Measurements from ENCODE around the gene C16orf87.
"Not testable (repeated sequence)": the region's sequence is repeated elsewhere in the genome, so short reads cannot be mapped to it uniquely, and the experiment has no call there.

C16orf87 gene

GRCh38 chr16:46812781-46813540, 18.0 kb downstream of the C16orf87 start:
- in situ Hi-C loops (cut with HindIII; ENCODE audit: low pct_ligation_motif_present, low pct_unique_long_range_greater_than_20kb, low sequenced_read_pairs) = no loop called here
- no peak for DNase-seq

- in situ Hi-C loops (cut with HindIII; ENCODE audit: low pct_ligation_motif_present, low pct_unique_long_range_greater_than_20kb, low sequenced_read_pairs) = no loop called here
Measured at GRCh38 chr16:46811682-46812081, 19.3 kb downstream of the C16orf87 start.

GRCh38 chr16:46808997-46809396, 22.0 kb downstream of the C16orf87 start:
- in situ Hi-C loops (cut with HindIII; ENCODE audit: low pct_ligation_motif_present, low pct_unique_long_range_greater_than_20kb, low sequenced_read_pairs) = no loop called here
- no peak for DNase-seq

More at GRCh38 chr16:46811682-46812081, 19.3 kb downstream of the C16orf87 start:
- DNase-seq = no peak

GRCh38 chr16:46807336-46807735, 23.6 kb downstream of the C16orf87 start:
- in situ Hi-C loops (cut with HindIII; ENCODE audit: low pct_ligation_motif_present, low pct_unique_long_range_greater_than_20kb, low sequenced_read_pairs) = no loop called here
- DNase-seq = no peak

GRCh38 chr16:46803373-46803772, 27.6 kb downstream of the C16orf87 start:
- in situ Hi-C loops (cut with HindIII; ENCODE audit: low pct_ligation_motif_present, low pct_unique_long_range_greater_than_20kb, low sequenced_read_pairs) = no loop called here
- no peak for DNase-seq

- DNase-seq = peak; percentile 69
- in situ Hi-C loops (cut with HindIII; ENCODE audit: low pct_ligation_motif_present, low pct_unique_long_range_greater_than_20kb, low sequenced_read_pairs) = no loop called here
Measured at GRCh38 chr16:46801428-46802049, 29.4 kb downstream of the C16orf87 start.

- in situ Hi-C loops (cut with HindIII; ENCODE audit: low pct_ligation_motif_present, low pct_unique_long_range_greater_than_20kb, low sequenced_read_pairs) = no loop called here
- no peak for DNase-seq
Measured at GRCh38 chr16:46800494-46800893, 30.5 kb downstream of the C16orf87 start.

- DNase-seq = no peak
- in situ Hi-C loops (cut with HindIII; ENCODE audit: low pct_ligation_motif_present, low pct_unique_long_range_greater_than_20kb, low sequenced_read_pairs) = no loop called here
Measured at GRCh38 chr16:46797501-46797900, 33.5 kb downstream of the C16orf87 start.

GRCh38 chr16:46796764-46797269, 34.2 kb downstream of the C16orf87 start:
- in situ Hi-C loops (cut with HindIII; ENCODE audit: low pct_ligation_motif_present, low pct_unique_long_range_greater_than_20kb, low sequenced_read_pairs) = no loop called here
- DNase-seq = no peak

- DNase-seq = no peak
- in situ Hi-C loops (cut with HindIII; ENCODE audit: low pct_ligation_motif_present, low pct_unique_long_range_greater_than_20kb, low sequenced_read_pairs) = no loop called here
Measured at GRCh38 chr16:46793841-46794240, 37.1 kb downstream of the C16orf87 start.

GRCh38 chr16:46790599-46791270, 40.2 kb downstream of the C16orf87 start:
- peak; percentile 5 for DNase-seq
- in situ Hi-C loops (cut with HindIII; ENCODE audit: low pct_ligation_motif_present, low pct_unique_long_range_greater_than_20kb, low sequenced_read_pairs) = no loop called here

- DNase-seq = peak; percentile 71
- in situ Hi-C loops (cut with HindIII; ENCODE audit: low pct_ligation_motif_present, low pct_unique_long_range_greater_than_20kb, low sequenced_read_pairs) = no loop called here
Measured at GRCh38 chr16:46789499-46790414, 41.2 kb downstream of the C16orf87 start.

- in situ Hi-C loops (cut with HindIII; ENCODE audit: low pct_ligation_motif_present, low pct_unique_long_range_greater_than_20kb, low sequenced_read_pairs) = no loop called here
- DNase-seq = no peak
Measured at GRCh38 chr16:46788891-46789474, 42.0 kb downstream of the C16orf87 start.

- in situ Hi-C loops (cut with HindIII; ENCODE audit: low pct_ligation_motif_present, low pct_unique_long_range_greater_than_20kb, low sequenced_read_pairs) = no loop called here
- no peak for DNase-seq
Measured at GRCh38 chr16:46787909-46788308, 43.1 kb downstream of the C16orf87 start.

- no peak for DNase-seq
- in situ Hi-C loops (cut with HindIII; ENCODE audit: low pct_ligation_motif_present, low pct_unique_long_range_greater_than_20kb, low sequenced_read_pairs) = no loop called here
Measured at GRCh38 chr16:46785076-46785845, 45.7 kb downstream of the C16orf87 start.

GRCh38 chr16:46784569-46784968, 46.4 kb downstream of the C16orf87 start:
- in situ Hi-C loops (cut with HindIII; ENCODE audit: low pct_ligation_motif_present, low pct_unique_long_range_greater_than_20kb, low sequenced_read_pairs); DNase-seq: not testable (repeated sequence)

GRCh38 chr16:46783800-46784199, 47.2 kb downstream of the C16orf87 start:
- in situ Hi-C loops (cut with HindIII; ENCODE audit: low pct_ligation_motif_present, low pct_unique_long_range_greater_than_20kb, low sequenced_read_pairs) = no loop called here
- no peak for DNase-seq

Data from ACHN (cell line).